Measurements from ENCODE around the gene PYCARD. TPM values are rescaled to one million over a fixed set of nuclear protein-coding genes. Genes with fewer than 3 reads are reported as not detected.

Gene PYCARD
- total RNA-seq, 1 donor = 85.9 TPM

DNA sequence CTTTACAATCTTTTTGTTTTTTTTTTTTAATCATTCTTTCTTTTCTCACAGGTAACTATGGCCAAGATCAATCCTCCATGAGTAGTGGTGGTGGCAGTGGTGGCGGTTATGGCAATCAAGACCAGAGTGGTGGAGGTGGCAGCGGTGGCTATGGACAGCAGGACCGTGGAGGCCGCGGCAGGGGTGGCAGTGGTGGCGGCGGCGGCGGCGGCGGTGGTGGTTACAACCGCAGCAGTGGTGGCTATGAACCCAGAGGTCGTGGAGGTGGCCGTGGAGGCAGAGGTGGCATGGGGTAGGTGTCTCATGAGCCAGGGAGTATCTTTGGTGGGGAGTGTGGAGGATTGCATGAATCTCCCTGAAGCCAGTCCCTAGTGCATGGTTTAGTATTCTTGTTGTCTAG is 17.7 kb downstream of the PYCARD start:
- no peak overlapping the region for H3K4me3 ChIP-seq (ENCODE audit: low read depth, low read length)
- DNase-seq (ENCODE audit: low read depth) = no peak
- TF ChIP-seq, protein P1, sequence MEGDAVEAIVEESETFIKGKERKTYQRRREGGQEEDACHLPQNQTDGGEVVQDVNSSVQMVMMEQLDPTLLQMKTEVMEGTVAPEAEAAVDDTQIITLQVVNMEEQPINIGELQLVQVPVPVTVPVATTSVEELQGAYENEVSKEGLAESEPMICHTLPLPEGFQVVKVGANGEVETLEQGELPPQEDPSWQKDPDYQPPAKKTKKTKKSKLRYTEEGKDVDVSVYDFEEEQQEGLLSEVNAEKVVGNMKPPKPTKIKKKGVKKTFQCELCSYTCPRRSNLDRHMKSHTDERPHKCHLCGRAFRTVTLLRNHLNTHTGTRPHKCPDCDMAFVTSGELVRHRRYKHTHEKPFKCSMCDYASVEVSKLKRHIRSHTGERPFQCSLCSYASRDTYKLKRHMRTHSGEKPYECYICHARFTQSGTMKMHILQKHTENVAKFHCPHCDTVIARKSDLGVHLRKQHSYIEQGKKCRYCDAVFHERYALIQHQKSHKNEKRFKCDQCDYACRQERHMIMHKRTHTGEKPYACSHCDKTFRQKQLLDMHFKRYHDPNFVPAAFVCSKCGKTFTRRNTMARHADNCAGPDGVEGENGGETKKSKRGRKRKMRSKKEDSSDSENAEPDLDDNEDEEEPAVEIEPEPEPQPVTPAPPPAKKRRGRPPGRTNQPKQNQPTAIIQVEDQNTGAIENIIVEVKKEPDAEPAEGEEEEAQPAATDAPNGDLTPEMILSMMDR (IDR thresholded peaks at IDR 0.05; ENCODE audit: insufficient read depth, low read depth, low read length) = no peak

DNA sequence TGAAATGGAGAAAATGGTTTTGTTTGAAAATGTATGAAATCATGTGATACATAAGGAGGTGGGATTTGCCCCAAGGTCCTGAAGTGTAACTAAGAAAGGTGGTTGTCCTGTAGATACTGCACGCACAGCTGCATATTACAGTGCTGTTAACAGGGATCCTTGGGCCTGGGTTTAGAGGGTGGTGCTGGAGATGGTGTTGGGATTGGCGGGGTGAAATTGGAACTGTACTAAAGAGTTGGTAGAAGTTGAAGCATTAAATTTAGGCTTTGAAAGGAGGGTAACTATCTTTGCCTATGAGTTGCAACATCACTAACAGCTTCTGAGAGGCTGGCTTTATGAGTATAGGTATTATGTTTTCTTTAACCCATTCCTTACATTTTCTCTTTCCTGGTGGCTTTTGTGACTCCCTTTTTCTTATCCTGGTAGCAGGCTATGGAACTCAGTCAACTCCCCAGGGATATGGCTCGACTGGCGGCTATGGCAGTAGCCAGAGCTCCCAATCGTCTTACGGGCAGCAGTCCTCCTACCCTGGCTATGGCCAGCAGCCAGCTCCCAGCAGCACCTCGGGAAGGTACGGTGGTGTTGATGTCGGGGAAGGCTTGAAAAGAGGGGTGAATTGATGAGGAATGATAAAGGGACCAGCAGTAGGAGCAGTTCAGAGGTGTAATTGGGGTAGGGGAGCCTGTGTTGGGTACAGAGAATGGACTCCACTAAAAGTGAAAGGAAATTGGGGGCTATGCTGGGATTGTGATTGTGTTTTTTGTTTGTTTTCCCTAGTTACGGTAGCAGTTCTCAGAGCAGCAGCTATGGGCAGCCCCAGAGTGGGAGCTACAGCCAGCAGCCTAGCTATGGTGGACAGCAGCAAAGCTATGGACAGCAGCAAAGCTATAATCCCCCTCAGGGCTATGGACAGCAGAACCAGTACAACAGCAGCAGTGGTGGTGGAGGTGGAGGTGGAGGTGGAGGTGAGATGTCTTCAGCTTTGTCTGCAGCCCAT is 18.8 kb downstream of the PYCARD start:
- no peak for DNase-seq (ENCODE audit: low read depth)
- no peak overlapping the region for H3K4me3 ChIP-seq (ENCODE audit: low read depth, low read length)

DNA sequence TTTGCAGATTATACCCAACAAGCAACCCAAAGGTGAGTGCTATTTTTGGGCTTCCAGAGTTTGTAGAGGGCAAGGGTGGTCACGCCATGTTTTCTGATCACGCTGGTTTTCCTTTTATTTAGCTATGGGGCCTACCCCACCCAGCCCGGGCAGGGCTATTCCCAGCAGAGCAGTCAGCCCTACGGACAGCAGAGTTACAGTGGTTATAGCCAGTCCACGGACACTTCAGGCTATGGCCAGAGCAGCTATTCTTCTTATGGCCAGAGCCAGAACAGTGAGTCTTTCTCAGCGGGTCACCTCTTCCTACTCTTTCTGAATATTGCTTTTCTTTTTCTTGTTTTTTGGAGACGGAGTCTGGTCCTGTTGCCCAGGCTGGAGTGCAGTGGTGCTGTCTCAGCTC is 20.2 kb downstream of the PYCARD start:
- TF ChIP-seq, protein P1 (IDR thresholded peaks at IDR 0.05; ENCODE audit: insufficient read depth, low read depth, low read length) = no peak
- no peak for DNase-seq (ENCODE audit: low read depth)
- H3K4me3 ChIP-seq (ENCODE audit: low read depth, low read length) = peak overlapping the region; percentile 96

More for the DNA sequence above, 18.8 kb downstream of the PYCARD start:
- TF ChIP-seq, protein P1 (IDR thresholded peaks at IDR 0.05; ENCODE audit: insufficient read depth, low read depth, low read length) = no peak

DNA sequence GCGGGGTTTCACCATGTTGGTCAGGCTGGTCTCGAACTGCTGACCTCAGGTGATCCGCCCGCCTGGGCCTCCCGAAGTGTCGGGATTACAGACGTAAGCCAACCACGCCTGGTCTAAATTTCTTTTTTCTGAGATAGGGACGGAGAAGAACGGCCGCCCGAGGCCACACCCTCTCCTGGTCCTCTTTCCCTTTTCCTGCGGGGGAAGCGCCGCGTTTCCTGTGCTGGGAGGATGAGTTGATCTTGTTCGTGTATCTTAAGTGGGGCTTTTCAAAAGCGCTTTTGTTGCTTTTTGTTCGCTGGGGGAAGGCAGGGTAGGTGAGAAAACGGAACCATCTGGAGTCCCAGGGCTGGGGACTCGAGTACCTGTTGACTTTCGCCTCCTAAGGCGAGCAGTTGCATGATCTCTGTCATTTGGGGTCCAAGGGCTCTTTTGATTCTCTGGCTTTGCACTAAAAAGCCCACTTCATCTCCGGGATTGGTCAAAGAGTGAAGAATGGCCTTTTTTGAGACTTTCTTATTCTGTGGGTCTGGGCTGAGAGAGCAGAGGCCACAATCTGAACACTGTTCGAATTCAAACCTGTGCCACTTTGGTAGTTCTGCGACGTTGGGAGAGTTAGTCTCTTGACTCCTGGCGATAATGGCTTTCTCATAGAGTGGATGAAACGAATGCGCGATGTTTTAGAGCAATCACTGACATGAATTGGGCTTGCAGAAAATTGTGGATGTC is 21.3 kb downstream of the PYCARD start:
- peak; percentile 59 for DNase-seq (ENCODE audit: low read depth)
- peak overlapping the region; percentile 96 for H3K4me3 ChIP-seq (ENCODE audit: low read depth, low read length)
- TF ChIP-seq, protein P1 (IDR thresholded peaks at IDR 0.05; ENCODE audit: insufficient read depth, low read depth, low read length) = no peak

DNA sequence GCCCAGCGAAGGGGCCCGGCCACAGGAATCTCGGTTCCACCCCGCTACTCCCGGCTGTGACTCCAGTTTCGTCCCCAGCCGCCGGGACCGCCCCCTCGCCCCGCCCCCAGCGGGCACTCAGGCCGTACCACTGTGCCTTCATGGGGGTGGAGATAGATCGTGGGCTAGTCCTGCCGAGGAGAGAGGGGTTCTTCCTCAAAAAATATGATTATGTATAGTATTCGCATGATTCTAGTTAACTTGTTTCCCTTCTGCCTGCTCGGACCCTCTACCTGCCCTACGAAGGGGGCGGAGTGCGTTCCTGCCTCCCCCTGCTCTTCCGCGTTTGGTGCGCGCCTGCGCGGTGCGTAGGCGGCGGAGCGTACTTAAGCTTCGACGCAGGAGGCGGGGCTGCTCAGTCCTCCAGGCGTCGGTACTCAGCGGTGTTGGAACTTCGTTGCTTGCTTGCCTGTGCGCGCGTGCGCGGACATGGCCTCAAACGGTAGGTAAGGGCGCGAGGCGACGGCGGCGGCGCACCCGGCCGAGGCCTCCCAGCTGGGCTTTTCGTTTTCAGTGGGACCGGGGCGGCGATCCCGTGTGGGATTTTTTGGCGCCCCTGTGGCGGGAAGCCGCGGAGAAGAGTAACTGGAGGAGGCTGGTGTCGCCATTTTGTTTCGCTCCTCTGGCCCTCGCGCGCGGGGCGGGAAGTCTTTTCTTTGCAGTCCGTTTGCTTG is 22.7 kb downstream of the PYCARD start, which contains the start of gene FUS:
FUS (plus strand) TSS at position 393 of the 713 bp plus-strand sequence; CDS start at position 469, 76 bp downstream.
- peak; percentile 92 for DNase-seq (ENCODE audit: low read depth)

More for the DNA sequence above, 22.7 kb downstream of the PYCARD start, which contains the start of gene FUS:
- peak within 1 kb of the TSS; percentile 96 for H3K4me3 ChIP-seq (ENCODE audit: low read depth, low read length)
- TF ChIP-seq, protein P1 (IDR thresholded peaks at IDR 0.05; ENCODE audit: insufficient read depth, low read depth, low read length) = no peak
